H9 (cell line): ENCODE results near the gene TGFB3. TPM values are rescaled to one million over a fixed set of nuclear protein-coding genes. Genes with fewer than 3 reads are reported as not detected.

Experiments
- DNase-seq: peaks from one replicate; pipeline ENCODE4 v3.0.0-alpha.2; 2017
- H2AFZ ChIP-seq: one replicate; pipeline ENCODE4 v1.6.1; 2013; ENCODE audit warnings: mild to moderate bottlenecking, low read length, control low read depth, moderate library complexity
- H2AK5ac ChIP-seq: 2 replicates; pipeline ENCODE4 v1.6.1; 2013; ENCODE audit warnings: low read length, control low read depth, mixed read lengths; ENCODE audit not compliant: insufficient read length
- H2BK120ac ChIP-seq: one replicate; pipeline ENCODE4 v1.6.1; 2013; ENCODE audit warnings: low read depth, mild to moderate bottlenecking, low read length, control low read depth, inconsistent platforms; ENCODE audit not compliant: poor library complexity, severe bottlenecking
- H2BK12ac ChIP-seq: 2 replicates; pipeline ENCODE4 v1.6.1; 2013; ENCODE audit warnings: low read length, control low read depth, mixed read lengths, low read depth; ENCODE audit not compliant: insufficient read length
- H2BK15ac ChIP-seq: 2 replicates; pipeline ENCODE4 v1.6.1; 2013; ENCODE audit warnings: low read depth, low read length, control low read depth
- H2BK20ac ChIP-seq: one replicate; pipeline ENCODE4 v1.6.1; 2013; ENCODE audit warnings: low read depth, mild to moderate bottlenecking, low read length, control low read depth, inconsistent platforms; ENCODE audit not compliant: poor library complexity, severe bottlenecking
- H2BK5ac ChIP-seq: 2 replicates; pipeline ENCODE4 v1.6.1; 2013; ENCODE audit warnings: low read length, control low read depth, mixed read lengths; ENCODE audit not compliant: insufficient read length
- H3K14ac ChIP-seq: 2 replicates; pipeline ENCODE4 v1.6.1; 2013; ENCODE audit warnings: low read length, control low read depth; ENCODE audit not compliant: insufficient read depth
- H3K18ac ChIP-seq: 2 replicates; pipeline ENCODE4 v1.6.1; 2013; ENCODE audit warnings: low read depth, mild to moderate bottlenecking, mixed read lengths, low read length, control low read depth; ENCODE audit not compliant: insufficient read length
- H3K23ac ChIP-seq: 2 replicates; pipeline ENCODE4 v1.6.1; 2013; ENCODE audit warnings: low read length, control low read depth, mixed read lengths, low read depth; ENCODE audit not compliant: insufficient read length
- H3K23me2 ChIP-seq: 2 replicates; pipeline ENCODE4 v1.6.1; 2013; ENCODE audit warnings: low read depth, mild to moderate bottlenecking, mixed read lengths, low read length, control low read depth; ENCODE audit not compliant: insufficient read length, poor library complexity, severe bottlenecking
- H3K27ac ChIP-seq: 2 replicates; pipeline ENCODE4 v1.5.1; 2013; ENCODE audit warnings: low read length, control low read depth, mixed read lengths, low read depth; ENCODE audit not compliant: insufficient read length
- H3K27me3 ChIP-seq: 2 replicates; pipeline ENCODE4 v1.6.1; 2013; ENCODE audit warnings: low read length, control low read depth, inconsistent platforms; ENCODE audit not compliant: insufficient read depth
- H3K4ac ChIP-seq: 2 replicates; pipeline ENCODE4 v1.6.1; 2013; ENCODE audit warnings: low read depth, mild to moderate bottlenecking, control low read depth, inconsistent platforms, low read length, moderate library complexity
- H3K4me1 ChIP-seq: 2 replicates; pipeline ENCODE4 v1.6.1; 2013; ENCODE audit warnings: low read length, control low read depth, inconsistent platforms; ENCODE audit not compliant: insufficient read depth
- H3K4me2 ChIP-seq: 2 replicates; pipeline ENCODE4 v1.6.1; 2013; ENCODE audit warnings: low read length, control low read depth, mixed read lengths; ENCODE audit not compliant: insufficient read length, insufficient read depth
- H3K56ac ChIP-seq: 2 replicates; pipeline ENCODE4 v1.6.1; 2013; ENCODE audit warnings: low read depth, mild to moderate bottlenecking, mixed read lengths, low read length, control low read depth; ENCODE audit not compliant: insufficient read length
- H3K79me1 ChIP-seq: 2 replicates; pipeline ENCODE4 v1.6.1; 2013; ENCODE audit warnings: low read depth, mild to moderate bottlenecking, moderate library complexity, low read length, control low read depth, inconsistent platforms; ENCODE audit not compliant: insufficient read depth, poor library complexity, severe bottlenecking
- H3K79me2 ChIP-seq: 2 replicates; pipeline ENCODE4 v1.6.1; 2013; ENCODE audit warnings: low read length, control low read depth, inconsistent platforms; ENCODE audit not compliant: insufficient read depth
- H3K9ac ChIP-seq: 2 replicates; pipeline ENCODE4 v1.6.1; 2013; ENCODE audit warnings: low read length, control low read depth, mixed read lengths; ENCODE audit not compliant: insufficient read length; ENCODE audit errors: extremely low read depth
- H3K9me3 ChIP-seq: one replicate; pipeline ENCODE4 v1.6.1; 2013; ENCODE audit warnings: low read depth, low read length, inconsistent platforms; ENCODE audit not compliant: control insufficient read depth
- H3T11ph ChIP-seq: one replicate; pipeline ENCODE4 v1.6.1; 2013; ENCODE audit warnings: mild to moderate bottlenecking, low read length, control low read depth, inconsistent platforms
- H4K20me1 ChIP-seq: one replicate; pipeline ENCODE4 v1.6.1; 2013; ENCODE audit not compliant: control insufficient read depth, insufficient read length, insufficient read depth
- H4K5ac ChIP-seq: 2 replicates; pipeline ENCODE4 v1.6.1; 2013; ENCODE audit warnings: low read depth, mild to moderate bottlenecking, mixed read lengths, low read length, control low read depth; ENCODE audit not compliant: insufficient read length
- H4K8ac ChIP-seq: replicated peaks from 2 replicates; pipeline ENCODE4 v1.6.1; 2013; ENCODE audit warnings: low read length, control low read depth, mixed read lengths, low read depth; ENCODE audit not compliant: insufficient read length
- H4K91ac ChIP-seq: 2 replicates; pipeline ENCODE4 v1.6.1; 2013; ENCODE audit warnings: low read depth, mild to moderate bottlenecking, moderate library complexity, mixed read lengths, low read length, control low read depth; ENCODE audit not compliant: insufficient read length
- H3K27ac Mint-ChIP-seq, 3 experiments: 2 replicates in 2 of 3; 3 replicates in 1 of 3; pipeline ENCODE4 v1.8.0; 2020 to 2021; ENCODE audit warnings: mixed read lengths in 3 of 3, mild to moderate bottlenecking in 1 of 3, moderate library complexity in 1 of 3
- H3K27me3 Mint-ChIP-seq: 2 replicates; pipeline ENCODE4 v1.8.0; 2021; ENCODE audit warnings: low read depth, mild to moderate bottlenecking, moderate library complexity, mixed read lengths
- H3K36me3 Mint-ChIP-seq, 3 experiments: 2 replicates in 2 of 3; 3 replicates in 1 of 3; pipeline ENCODE4 v1.8.0; 2020 to 2021; ENCODE audit warnings: low read depth in 3 of 3, mixed read lengths in 3 of 3; ENCODE audit not compliant: insufficient read depth in 1 of 3
- H3K4me1 Mint-ChIP-seq, 2 experiments: 2 replicates each; pipeline ENCODE4 v1.8.0; 2020; ENCODE audit warnings: mixed read lengths in 2 of 2
- H3K4me3 Mint-ChIP-seq, 2 experiments: 2 replicates in 1 of 2; 3 replicates in 1 of 2; pipeline ENCODE4 v1.8.0; 2020 to 2021; ENCODE audit warnings: mild to moderate bottlenecking in 2 of 2, mixed read lengths in 2 of 2, moderate library complexity in 1 of 2
- H3K9me3 Mint-ChIP-seq, 2 experiments: 2 replicates in 1 of 2; 3 replicates in 1 of 2; pipeline ENCODE4 v1.8.0; 2020; ENCODE audit warnings: mild to moderate bottlenecking in 2 of 2, mixed read lengths in 2 of 2, moderate library complexity in 1 of 2
- CTCF ChIP-seq: fragments of 200-600 bp; sonication (generic); conservative IDR thresholded peaks from 3 replicates; pipeline ENCODE4 v1.8.0; 2021; ENCODE audit warnings: antibody characterized with exemption, mild to moderate bottlenecking
- WGBS: extraction: QIAGEN DNeasy Blood & Tissue Kit; methylation state at CpG from one replicate; pipeline ENCODE4 v1.1.7; 2013; ENCODE audit warnings: missing lambda C conversion rate, low lambda C conversion rate, mixed read lengths; ENCODE audit not compliant: insufficient read length; ENCODE audit errors: extremely low coverage; 5-methylcytosine and 5-hydroxymethylcytosine counted together
- total RNA-seq: library from RNA; stranded (reverse); gene quantifications from 2 replicates; pipeline ENCODE4 v1.2.1, GENCODE V29; 2021

The TGFB3 gene
- total RNA-seq, 1 experiment from 2014 or later: 0.37 TPM

GRCh38 chr14:76012354-76012753 lies 30.6 kb upstream of the TGFB3 start:
- no peak for TF ChIP-seq CTCF
- H3K4me3 Mint-ChIP-seq: no peak overlapping the region
- H3K23me2 ChIP-seq: no peaks in the 10 kb centered on the region

More at GRCh38 chr14:76012354-76012753, 30.6 kb upstream of the TGFB3 start:
- Histone ChIP-seq H3K27ac (no peak overlapping the region), H2BK15ac (no peak overlapping the region), H4K5ac (no peak overlapping the region), H4K8ac (no peak overlapping the region), H2BK5ac (no peak overlapping the region), H3K9ac (no peak overlapping the region), H3K9me3 (no peaks in the 10 kb centered on the region), H2AK5ac (no peak overlapping the region), H3K27me3 (no peaks in the 10 kb centered on the region), H3K14ac (no peak overlapping the region), H2BK120ac (no peak overlapping the region), H3K4me1 (0 out of 2 replicates have a peak, but pooled peaks cover 2% of the 10 kb centered on the region), H3K18ac (no peak overlapping the region), H3K4me2 (no peak overlapping the region), H3K23ac (no peak overlapping the region), H3K79me1 (no peaks in the 10 kb centered on the region), H3K4ac (no peak overlapping the region), H2BK12ac (no peak overlapping the region), H4K91ac (no peak overlapping the region), H3K56ac (no peak overlapping the region), H3T11ph (no peak overlapping the region), H2BK20ac (no peak overlapping the region), H3K79me2 (no peaks in the 10 kb centered on the region), H2AFZ (no peak overlapping the region), H4K20me1 (no peaks in the 10 kb centered on the region)
- Mint-ChIP-seq H3K4me1 (peaks cover 13 to 21% of the 10 kb centered on the region in 2 experiments), H3K27ac (no peak overlapping the region), H3K27me3 (no peaks in the 10 kb centered on the region), H3K36me3 (peaks cover 0 to 21% (median 10%) of the 10 kb centered on the region in 3 experiments; a peak in 5 of 7 replicates), H3K9me3 (no peaks in the 10 kb centered on the region)
- no CpG with 5 or more reads among the region's 9 CpGs for WGBS
- peak; percentile 31 for DNase-seq
